ENCODE measurements around the gene TSPAN5.

GRCh38 chr4:98625399-98625798, 33.0 kb downstream of the TSPAN5 start:
- TF ChIP-seq CTCF (IDR thresholded peaks at IDR 0.05; ENCODE audit: insufficient read depth, low read length), result no peak
- no peak for TF ChIP-seq POLR2AphosphoS5 (IDR thresholded peaks at IDR 0.05; ENCODE audit: low read depth)
- TF ChIP-seq SPI1 (IDR thresholded peaks at IDR 0.05; ENCODE audit: borderline replicate concordance, low read depth), result no peak

Measured in HL-60 (cell line).